GM12878 (cell line): ENCODE data around the gene PTMA. TPM values are rescaled to one million over a fixed set of nuclear protein-coding genes. Genes with fewer than 3 reads are reported as not detected.
A peak's percentile ranks its signal among the peaks of the same experiment; 100 is the strongest.

Source experiments
- BCL11A ChIP-seq: IDR thresholded peaks from 2 replicates; pipeline ENCODE4 v1.6.1; 2011; ENCODE audit warnings: low read depth, low read length
- CEBPB ChIP-seq, 2 experiments: fragments of 150-350 bp in 1 of 2; IDR thresholded peaks; 2 replicates each; pipeline ENCODE4 v1.6.1; 2012 to 2014; ENCODE audit warnings: low read depth in 2 of 2, low read length in 2 of 2, borderline replicate concordance in 1 of 2, inconsistent platforms in 1 of 2
- CREB1 ChIP-seq: IDR thresholded peaks from 2 replicates; pipeline ENCODE4 v1.6.1; 2012; ENCODE audit warnings: low read depth, mild to moderate bottlenecking, inconsistent platforms
- ETV6 ChIP-seq, 2 experiments: fragments of 450-650 bp in 1 of 2; IDR thresholded peaks in 1 of 2; conservative IDR thresholded peaks in 1 of 2; 2 replicates each; pipeline ENCODE4 v1.6.1; 2014; ENCODE audit warnings: antibody characterized with exemption in 1 of 2, borderline replicate concordance in 1 of 2, low read depth in 1 of 2, mild to moderate bottlenecking in 1 of 2, moderate library complexity in 1 of 2
- FOS ChIP-seq: IDR thresholded peaks from 3 replicates; pipeline ENCODE4 v1.6.1; 2011; ENCODE audit warnings: borderline replicate concordance; ENCODE audit not compliant: insufficient read length; ENCODE audit errors: extremely low read depth
- KAT2A ChIP-seq: conservative IDR thresholded peaks from 2 replicates; pipeline ENCODE4 v1.6.1; 2011; ENCODE audit warnings: low read depth, low read length; ENCODE audit not compliant: control insufficient read depth
- KLF5 ChIP-seq: fragments of 450-650 bp; IDR thresholded peaks from 2 replicates; pipeline ENCODE4 v1.6.1; 2014; ENCODE audit warnings: mild to moderate bottlenecking; ENCODE audit not compliant: partially characterized antibody
- POLR2AphosphoS2 ChIP-seq: IDR thresholded peaks from 2 replicates; pipeline ENCODE4 v1.6.1; 2011; ENCODE audit warnings: low read depth, mild to moderate bottlenecking, low read length, improper control_type of control experiment, moderate library complexity
- TARDBP ChIP-seq: IDR thresholded peaks from 2 replicates; pipeline ENCODE4 v1.6.1; 2016; ENCODE audit warnings: borderline replicate concordance
- polyA plus RNA-seq, 11 experiments: library from polyadenylated mRNA; depleted of rRNA in 4 of 11; unstranded in 6 of 11; stranded (reverse) in 5 of 11; fragments of >200 nt; fragmentation: Nextera tagmentation in 4 of 11; fragmentation: Illumina TruSeq in 1 of 11; extraction: Ambion mirVana in 4 of 11; extraction: Trizol in 1 of 11; gene quantifications; 1 replicate in 1 of 11; 2 replicates in 10 of 11; pipeline versions ENCODE4 v1.2.1 to v1.2.3, GENCODE V29; 2011 to 2016; ENCODE audit warnings: inconsistent platforms in 2 of 11, missing spikeins in 2 of 11, low read depth in 1 of 11
- total RNA-seq, 4 experiments: library from RNA; depleted of rRNA in 3 of 4; stranded (reverse); fragments of >200 nt in 3 of 4; fragmentation: Illumina TruSeq in 1 of 4; extraction: Trizol in 1 of 4; gene quantifications; 2 replicates each; pipeline versions ENCODE4 v1.2.1 to v1.2.3, GENCODE V29; 2013 to 2021
- TF ChIP-seq, protein P1 (sequence below): IDR thresholded peaks from 2 replicates; pipeline ENCODE4 v1.6.1; 2011; ENCODE audit warnings: low read depth, mild to moderate bottlenecking, low read length, moderate library complexity, borderline replicate concordance; ENCODE audit errors: extremely low read depth
- TF ChIP-seq, protein P2 (sequence below): fragments of 450-650 bp; formaldehyde crosslinking; IDR thresholded peaks from 2 replicates; pipeline ENCODE4 v1.5.0; 2022; ENCODE audit warnings: mild to moderate bottlenecking, missing genetic modification characterization
- TF ChIP-seq, protein P3 (sequence below): fragments of 450-650 bp; IDR thresholded peaks from 2 replicates; pipeline ENCODE4 v1.6.1; 2016; ENCODE audit warnings: mild to moderate bottlenecking, moderate library complexity, borderline replicate concordance
- TF ChIP-seq, protein P4 (sequence below): fragments of 450-650 bp; IDR thresholded peaks from 2 replicates; pipeline ENCODE4 v1.6.1; 2018; ENCODE audit warnings: borderline replicate concordance, mild to moderate bottlenecking; ENCODE audit not compliant: partially characterized antibody
- TF ChIP-seq, protein P5 (sequence below): fragments of 450-650 bp; IDR thresholded peaks from 2 replicates; pipeline ENCODE4 v1.6.1; 2014; ENCODE audit warnings: mild to moderate bottlenecking

Gene PTMA
- total and polyA plus RNA-seq, 10 of the 15 experiments (the other 5 are each of a cell fraction or from before 2014, with no cell fraction given), result 1,144 to 5,018 (median 3,464) TPM

DNA sequence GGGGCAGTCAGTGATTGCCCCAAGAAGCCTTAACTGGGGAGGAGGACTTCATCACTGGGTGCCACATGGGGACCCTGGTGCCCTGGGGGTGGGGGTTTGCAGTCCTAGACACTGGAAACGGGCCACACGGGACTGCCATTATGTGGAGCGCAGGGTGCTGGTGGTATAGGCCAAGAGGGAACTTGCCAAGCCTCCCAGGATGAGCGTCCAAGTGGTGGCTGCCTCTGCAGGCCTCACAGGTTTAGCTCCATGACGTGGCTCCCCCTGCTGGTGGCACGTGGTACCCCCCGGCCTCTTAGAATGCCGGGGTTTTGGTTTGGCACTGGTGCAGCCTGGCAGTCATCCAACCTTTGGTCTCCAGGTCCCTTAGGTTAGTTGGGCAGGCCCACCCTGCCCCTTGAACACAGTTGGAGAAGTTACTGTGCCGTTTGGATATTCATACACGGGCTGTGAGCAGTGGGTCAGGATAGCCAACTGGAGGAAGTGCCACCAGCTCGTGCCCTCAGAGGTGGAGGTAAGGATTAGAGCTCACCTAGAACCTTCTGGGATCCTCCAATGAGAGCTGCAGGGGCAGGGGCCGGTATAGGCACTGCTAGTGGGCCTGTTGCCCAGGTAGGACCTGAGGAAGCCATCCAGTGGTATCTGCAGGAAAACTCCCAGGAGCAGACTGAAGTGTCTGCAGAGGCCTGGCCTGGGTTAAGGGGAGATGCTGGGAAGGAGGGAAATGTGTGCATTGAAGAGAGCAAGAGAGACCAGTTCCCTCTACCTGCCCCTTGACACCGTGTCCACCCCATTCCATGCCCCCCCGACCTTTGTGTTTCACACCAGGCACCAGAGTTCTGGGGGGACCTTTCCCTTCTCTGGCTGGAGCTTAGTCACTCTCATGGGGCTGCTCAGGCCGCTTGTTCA is 5.7 kb downstream of the PTMA start (continued):
- TF ChIP-seq, protein P1, sequence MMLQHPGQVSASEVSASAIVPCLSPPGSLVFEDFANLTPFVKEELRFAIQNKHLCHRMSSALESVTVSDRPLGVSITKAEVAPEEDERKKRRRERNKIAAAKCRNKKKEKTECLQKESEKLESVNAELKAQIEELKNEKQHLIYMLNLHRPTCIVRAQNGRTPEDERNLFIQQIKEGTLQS, result 0 out of 2 replicates have a peak, but pooled peaks have one; percentile 9
- TF ChIP-seq CEBPB (IDR thresholded peaks at IDR 0.05; ENCODE audit: borderline replicate concordance in 1 of 2, low read depth in 2 of 2, low read length in 2 of 2), result no peak
- TF ChIP-seq, protein P2, sequence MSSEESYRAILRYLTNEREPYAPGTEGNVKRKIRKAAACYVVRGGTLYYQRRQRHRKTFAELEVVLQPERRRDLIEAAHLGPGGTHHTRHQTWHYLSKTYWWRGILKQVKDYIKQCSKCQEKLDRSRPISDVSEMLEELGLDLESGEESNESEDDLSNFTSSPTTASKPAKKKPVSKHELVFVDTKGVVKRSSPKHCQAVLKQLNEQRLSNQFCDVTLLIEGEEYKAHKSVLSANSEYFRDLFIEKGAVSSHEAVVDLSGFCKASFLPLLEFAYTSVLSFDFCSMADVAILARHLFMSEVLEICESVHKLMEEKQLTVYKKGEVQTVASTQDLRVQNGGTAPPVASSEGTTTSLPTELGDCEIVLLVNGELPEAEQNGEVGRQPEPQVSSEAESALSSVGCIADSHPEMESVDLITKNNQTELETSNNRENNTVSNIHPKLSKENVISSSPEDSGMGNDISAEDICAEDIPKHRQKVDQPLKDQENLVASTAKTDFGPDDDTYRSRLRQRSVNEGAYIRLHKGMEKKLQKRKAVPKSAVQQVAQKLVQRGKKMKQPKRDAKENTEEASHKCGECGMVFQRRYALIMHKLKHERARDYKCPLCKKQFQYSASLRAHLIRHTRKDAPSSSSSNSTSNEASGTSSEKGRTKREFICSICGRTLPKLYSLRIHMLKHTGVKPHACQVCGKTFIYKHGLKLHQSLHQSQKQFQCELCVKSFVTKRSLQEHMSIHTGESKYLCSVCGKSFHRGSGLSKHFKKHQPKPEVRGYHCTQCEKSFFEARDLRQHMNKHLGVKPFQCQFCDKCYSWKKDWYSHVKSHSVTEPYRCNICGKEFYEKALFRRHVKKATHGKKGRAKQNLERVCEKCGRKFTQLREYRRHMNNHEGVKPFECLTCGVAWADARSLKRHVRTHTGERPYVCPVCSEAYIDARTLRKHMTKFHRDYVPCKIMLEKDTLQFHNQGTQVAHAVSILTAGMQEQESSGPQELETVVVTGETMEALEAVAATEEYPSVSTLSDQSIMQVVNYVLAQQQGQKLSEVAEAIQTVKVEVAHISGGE (CRISPR knock-in tag), result no peak
- TF ChIP-seq, protein P3, sequence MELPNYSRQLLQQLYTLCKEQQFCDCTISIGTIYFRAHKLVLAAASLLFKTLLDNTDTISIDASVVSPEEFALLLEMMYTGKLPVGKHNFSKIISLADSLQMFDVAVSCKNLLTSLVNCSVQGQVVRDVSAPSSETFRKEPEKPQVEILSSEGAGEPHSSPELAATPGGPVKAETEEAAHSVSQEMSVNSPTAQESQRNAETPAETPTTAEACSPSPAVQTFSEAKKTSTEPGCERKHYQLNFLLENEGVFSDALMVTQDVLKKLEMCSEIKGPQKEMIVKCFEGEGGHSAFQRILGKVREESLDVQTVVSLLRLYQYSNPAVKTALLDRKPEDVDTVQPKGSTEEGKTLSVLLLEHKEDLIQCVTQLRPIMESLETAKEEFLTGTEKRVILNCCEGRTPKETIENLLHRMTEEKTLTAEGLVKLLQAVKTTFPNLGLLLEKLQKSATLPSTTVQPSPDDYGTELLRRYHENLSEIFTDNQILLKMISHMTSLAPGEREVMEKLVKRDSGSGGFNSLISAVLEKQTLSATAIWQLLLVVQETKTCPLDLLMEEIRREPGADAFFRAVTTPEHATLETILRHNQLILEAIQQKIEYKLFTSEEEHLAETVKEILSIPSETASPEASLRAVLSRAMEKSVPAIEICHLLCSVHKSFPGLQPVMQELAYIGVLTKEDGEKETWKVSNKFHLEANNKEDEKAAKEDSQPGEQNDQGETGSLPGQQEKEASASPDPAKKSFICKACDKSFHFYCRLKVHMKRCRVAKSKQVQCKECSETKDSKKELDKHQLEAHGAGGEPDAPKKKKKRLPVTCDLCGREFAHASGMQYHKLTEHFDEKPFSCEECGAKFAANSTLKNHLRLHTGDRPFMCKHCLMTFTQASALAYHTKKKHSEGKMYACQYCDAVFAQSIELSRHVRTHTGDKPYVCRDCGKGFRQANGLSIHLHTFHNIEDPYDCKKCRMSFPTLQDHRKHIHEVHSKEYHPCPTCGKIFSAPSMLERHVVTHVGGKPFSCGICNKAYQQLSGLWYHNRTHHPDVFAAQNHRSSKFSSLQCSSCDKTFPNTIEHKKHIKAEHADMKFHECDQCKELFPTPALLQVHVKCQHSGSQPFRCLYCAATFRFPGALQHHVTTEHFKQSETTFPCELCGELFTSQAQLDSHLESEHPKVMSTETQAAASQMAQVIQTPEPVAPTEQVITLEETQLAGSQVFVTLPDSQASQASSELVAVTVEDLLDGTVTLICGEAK, result no peak
- no peak for TF ChIP-seq CREB1
- TF ChIP-seq, protein P4, sequence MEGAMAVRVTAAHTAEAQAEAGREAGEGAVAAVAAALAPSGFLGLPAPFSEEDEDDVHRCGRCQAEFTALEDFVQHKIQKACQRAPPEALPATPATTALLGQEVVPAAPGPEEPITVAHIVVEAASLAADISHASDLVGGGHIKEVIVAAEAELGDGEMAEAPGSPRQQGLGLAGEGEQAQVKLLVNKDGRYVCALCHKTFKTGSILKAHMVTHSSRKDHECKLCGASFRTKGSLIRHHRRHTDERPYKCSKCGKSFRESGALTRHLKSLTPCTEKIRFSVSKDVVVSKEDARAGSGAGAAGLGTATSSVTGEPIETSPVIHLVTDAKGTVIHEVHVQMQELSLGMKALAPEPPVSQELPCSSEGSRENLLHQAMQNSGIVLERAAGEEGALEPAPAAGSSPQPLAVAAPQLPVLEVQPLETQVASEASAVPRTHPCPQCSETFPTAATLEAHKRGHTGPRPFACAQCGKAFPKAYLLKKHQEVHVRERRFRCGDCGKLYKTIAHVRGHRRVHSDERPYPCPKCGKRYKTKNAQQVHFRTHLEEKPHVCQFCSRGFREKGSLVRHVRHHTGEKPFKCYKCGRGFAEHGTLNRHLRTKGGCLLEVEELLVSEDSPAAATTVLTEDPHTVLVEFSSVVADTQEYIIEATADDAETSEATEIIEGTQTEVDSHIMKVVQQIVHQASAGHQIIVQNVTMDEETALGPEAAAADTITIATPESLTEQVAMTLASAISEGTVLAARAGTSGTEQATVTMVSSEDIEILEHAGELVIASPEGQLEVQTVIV, result no peak
- TF ChIP-seq POLR2AphosphoS2, result peak; percentile 96
- peak; percentile 96 for TF ChIP-seq BCL11A
- no peak for TF ChIP-seq KAT2A
- no peak for TF ChIP-seq ETV6 (conservative IDR thresholded peaks at IDR 0.05 in 1 of 2, IDR thresholded peaks at IDR 0.05 in 1 of 2; ENCODE audit: borderline replicate concordance in 1 of 2, low read depth in 1 of 2)
- TF ChIP-seq, protein P5, sequence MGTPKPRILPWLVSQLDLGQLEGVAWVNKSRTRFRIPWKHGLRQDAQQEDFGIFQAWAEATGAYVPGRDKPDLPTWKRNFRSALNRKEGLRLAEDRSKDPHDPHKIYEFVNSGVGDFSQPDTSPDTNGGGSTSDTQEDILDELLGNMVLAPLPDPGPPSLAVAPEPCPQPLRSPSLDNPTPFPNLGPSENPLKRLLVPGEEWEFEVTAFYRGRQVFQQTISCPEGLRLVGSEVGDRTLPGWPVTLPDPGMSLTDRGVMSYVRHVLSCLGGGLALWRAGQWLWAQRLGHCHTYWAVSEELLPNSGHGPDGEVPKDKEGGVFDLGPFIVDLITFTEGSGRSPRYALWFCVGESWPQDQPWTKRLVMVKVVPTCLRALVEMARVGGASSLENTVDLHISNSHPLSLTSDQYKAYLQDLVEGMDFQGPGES, result no peak
- no peak for TF ChIP-seq FOS
- TF ChIP-seq TARDBP, result 0 out of 2 replicates have a peak, but pooled peaks have one; percentile 59
- peak; percentile 44 for TF ChIP-seq KLF5
